HepG2 (cell line): Measurements from ENCODE around the gene KSR1. TPM values are rescaled to one million over a fixed set of nuclear protein-coding genes. Genes with fewer than 3 reads are reported as not detected.

Source experiments
- ASH2L ChIP-seq: fragments of 300-600, 200-600 bp; sonication (generic); IDR thresholded peaks from 2 replicates; pipeline ENCODE4 v1.7.0; 2017; ENCODE audit warnings: low read depth, mild to moderate bottlenecking, moderate library complexity, mixed read lengths, low read length; ENCODE audit not compliant: insufficient read length
- HNRNPLL ChIP-seq: fragments of 200-400 bp; formaldehyde crosslinking; IDR thresholded peaks from 2 replicates; pipeline ENCODE4 v1.6.1; 2017; ENCODE audit warnings: mild to moderate bottlenecking, low read depth, low read length; ENCODE audit not compliant: poor library complexity, severe bottlenecking
- HOXD1 ChIP-seq: sonication (generic); formaldehyde crosslinking; IDR thresholded peaks from 2 replicates; pipeline ENCODE4 v1.5.0; 2020; ENCODE audit warnings: missing genetic modification reagents
- KDM3A ChIP-seq: IDR thresholded peaks from 2 replicates; pipeline ENCODE4 v1.6.1; 2018; ENCODE audit warnings: low read depth, missing compliant biosample characterization
- NR2F1 ChIP-seq, 2 experiments: fragments of 450-650 bp in 1 of 2; formaldehyde crosslinking in 1 of 2; IDR thresholded peaks; 2 replicates each; pipeline versions ENCODE4 v1.5.0 to v1.6.1; 2016 to 2020; ENCODE audit warnings: mild to moderate bottlenecking in 1 of 2, missing compliant biosample characterization in 1 of 2, missing genetic modification reagents in 1 of 2, moderate library complexity in 1 of 2
- POGK ChIP-seq: sonication (generic); formaldehyde crosslinking; conservative IDR thresholded peaks from 2 replicates; pipeline ENCODE4 v1.8.0; 2022; ENCODE audit warnings: mild to moderate bottlenecking, moderate library complexity, missing genetic modification reagents
- RBFOX2 ChIP-seq: fragments of 200-400 bp; formaldehyde crosslinking; IDR thresholded peaks from 2 replicates; pipeline ENCODE4 v1.6.1; 2017; ENCODE audit warnings: low read depth, mild to moderate bottlenecking, low read length
- SIN3A ChIP-seq: IDR thresholded peaks from 2 replicates; pipeline ENCODE4 v1.6.1; 2011; ENCODE audit warnings: low read depth, mild to moderate bottlenecking, control low read depth, low read length, borderline replicate concordance
- SP4 ChIP-seq: sonication (generic); formaldehyde crosslinking; IDR thresholded peaks from 2 replicates; pipeline ENCODE4 v1.8.1; 2023; ENCODE audit warnings: mild to moderate bottlenecking, missing genetic modification reagents
- ZNF121 ChIP-seq: sonication (generic); formaldehyde crosslinking; IDR thresholded peaks from 2 replicates; pipeline ENCODE4 v1.5.0; 2020; ENCODE audit warnings: mild to moderate bottlenecking, missing genetic modification reagents
- ZNF234 ChIP-seq: sonication (generic); formaldehyde crosslinking; conservative IDR thresholded peaks from 2 replicates; pipeline ENCODE4 v1.5.1; 2020; ENCODE audit warnings: mild to moderate bottlenecking, missing genetic modification reagents
- ZNF280B ChIP-seq: sonication (generic); formaldehyde crosslinking; IDR thresholded peaks from 2 replicates; pipeline ENCODE4 v1.5.0; 2020; ENCODE audit warnings: missing genetic modification reagents, mild to moderate bottlenecking, borderline replicate concordance
- ZNF501 ChIP-seq: sonication (generic); formaldehyde crosslinking; IDR thresholded peaks from 2 replicates; pipeline ENCODE4 v1.5.1; 2020; ENCODE audit warnings: mild to moderate bottlenecking, moderate library complexity, missing genetic modification reagents
- ZNF652 ChIP-seq: IDR thresholded peaks from 2 replicates; pipeline ENCODE4 v1.6.1; 2016; ENCODE audit warnings: low read depth, borderline replicate concordance
- ZNF772 ChIP-seq: sonication (generic); formaldehyde crosslinking; IDR thresholded peaks from 2 replicates; pipeline ENCODE4 v1.5.0; 2020; ENCODE audit warnings: mild to moderate bottlenecking, missing genetic modification reagents
- ZSCAN30 ChIP-seq: sonication (generic); formaldehyde crosslinking; IDR thresholded peaks from 2 replicates; pipeline ENCODE4 v1.5.0; 2020; ENCODE audit warnings: mild to moderate bottlenecking, missing genetic modification reagents
- polyA plus RNA-seq, 8 experiments: library from polyadenylated mRNA; depleted of rRNA in 3 of 8; stranded (reverse) in 7 of 8; unstranded in 1 of 8; fragments of >200 nt; fragmentation: Illumina TruSeq in 4 of 8; extraction: Trizol in 4 of 8; gene quantifications; 2 replicates each; pipeline versions ENCODE4 v1.2.1 to v1.2.3, GENCODE V29; 2011 to 2016; ENCODE audit warnings: low read depth in 4 of 8, missing spikeins in 1 of 8, mixed read lengths in 1 of 8; ENCODE audit not compliant: insufficient read depth in 1 of 8
- total RNA-seq, 5 experiments: library from RNA; depleted of rRNA; stranded (reverse); fragments of >200 nt; fragmentation: Illumina TruSeq; extraction: Trizol; gene quantifications; 2 replicates each; pipeline ENCODE4 v1.2.3, GENCODE V29; 2016; ENCODE audit warnings: low read depth in 1 of 5
- TF ChIP-seq, protein P1 (sequence below): IDR thresholded peaks from 2 replicates; pipeline ENCODE4 v1.6.1; 2012; ENCODE audit warnings: inconsistent platforms
- TF ChIP-seq, protein P2 (sequence below): sonication (generic); formaldehyde crosslinking; IDR thresholded peaks from 2 replicates; pipeline ENCODE4 v1.5.0; 2020; ENCODE audit warnings: mild to moderate bottlenecking, missing genetic modification reagents, borderline replicate concordance

KSR1 gene
- total and polyA plus RNA-seq, 2 of the 13 experiments (the other 11 are each of a cell fraction or from before 2014, with no cell fraction given): 10.1 to 16.6 TPM

DNA sequence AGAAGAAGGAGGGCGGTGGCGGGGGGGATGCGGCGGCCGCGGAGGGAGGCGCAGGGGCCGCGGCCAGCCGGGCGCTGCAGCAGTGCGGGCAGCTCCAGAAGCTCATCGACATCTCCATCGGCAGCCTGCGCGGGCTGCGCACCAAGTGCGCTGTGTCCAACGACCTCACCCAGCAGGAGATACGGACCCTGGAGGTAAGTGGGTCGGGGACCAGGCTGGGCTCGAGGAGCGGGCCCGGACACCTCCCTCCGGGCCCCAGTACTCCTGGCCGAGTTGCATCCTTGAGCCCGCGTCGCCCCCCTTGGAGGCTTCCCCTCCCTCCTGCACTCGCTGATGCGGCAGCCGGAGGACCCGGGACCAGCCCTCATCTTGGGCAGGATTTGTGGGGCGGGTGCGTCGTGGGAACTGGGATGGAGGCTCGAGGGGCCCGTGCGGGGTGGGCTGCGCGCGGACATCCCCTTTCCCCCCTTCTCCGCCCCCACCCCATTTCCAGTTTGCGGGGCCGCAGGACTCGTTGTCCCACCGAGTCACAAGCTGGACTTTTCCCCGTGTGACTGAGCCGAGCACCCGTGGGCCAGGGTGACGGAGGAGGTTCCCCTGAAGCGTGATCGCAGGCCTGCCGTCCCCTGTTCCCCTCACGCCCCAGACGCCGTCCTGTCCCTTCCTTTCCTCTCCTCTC is 572 bp downstream of the KSR1 start (continued):
- no peak for TF ChIP-seq ZNF121 (CRISPR knock-in tag)
- no peak for TF ChIP-seq ZNF234
- TF ChIP-seq RBFOX2: peak; percentile 8
- peak; percentile 27 for TF ChIP-seq ASH2L
- peak; percentile 74 for TF ChIP-seq HNRNPLL
- TF ChIP-seq, protein P1, sequence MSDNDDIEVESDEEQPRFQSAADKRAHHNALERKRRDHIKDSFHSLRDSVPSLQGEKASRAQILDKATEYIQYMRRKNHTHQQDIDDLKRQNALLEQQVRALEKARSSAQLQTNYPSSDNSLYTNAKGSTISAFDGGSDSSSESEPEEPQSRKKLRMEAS: no peak
- TF ChIP-seq HOXD1 (CRISPR knock-in tag): no peak
- TF ChIP-seq KDM3A: no peak
- TF ChIP-seq SP4: no peak
- no peak for TF ChIP-seq NR2F1 (CRISPR knock-in tag; IDR thresholded peaks at IDR 0.05)
- TF ChIP-seq ZNF501 (CRISPR knock-in tag): 0 out of 2 replicates have a peak, but pooled peaks have one; percentile 6
- TF ChIP-seq ZSCAN30 (CRISPR knock-in tag): no peak
- no peak; the same call in 1 of the 2 replicates for TF ChIP-seq SIN3A
- TF ChIP-seq ZNF772 (CRISPR knock-in tag): 0 out of 2 replicates have a peak, but pooled peaks have one; percentile 27
- TF ChIP-seq, protein P2, sequence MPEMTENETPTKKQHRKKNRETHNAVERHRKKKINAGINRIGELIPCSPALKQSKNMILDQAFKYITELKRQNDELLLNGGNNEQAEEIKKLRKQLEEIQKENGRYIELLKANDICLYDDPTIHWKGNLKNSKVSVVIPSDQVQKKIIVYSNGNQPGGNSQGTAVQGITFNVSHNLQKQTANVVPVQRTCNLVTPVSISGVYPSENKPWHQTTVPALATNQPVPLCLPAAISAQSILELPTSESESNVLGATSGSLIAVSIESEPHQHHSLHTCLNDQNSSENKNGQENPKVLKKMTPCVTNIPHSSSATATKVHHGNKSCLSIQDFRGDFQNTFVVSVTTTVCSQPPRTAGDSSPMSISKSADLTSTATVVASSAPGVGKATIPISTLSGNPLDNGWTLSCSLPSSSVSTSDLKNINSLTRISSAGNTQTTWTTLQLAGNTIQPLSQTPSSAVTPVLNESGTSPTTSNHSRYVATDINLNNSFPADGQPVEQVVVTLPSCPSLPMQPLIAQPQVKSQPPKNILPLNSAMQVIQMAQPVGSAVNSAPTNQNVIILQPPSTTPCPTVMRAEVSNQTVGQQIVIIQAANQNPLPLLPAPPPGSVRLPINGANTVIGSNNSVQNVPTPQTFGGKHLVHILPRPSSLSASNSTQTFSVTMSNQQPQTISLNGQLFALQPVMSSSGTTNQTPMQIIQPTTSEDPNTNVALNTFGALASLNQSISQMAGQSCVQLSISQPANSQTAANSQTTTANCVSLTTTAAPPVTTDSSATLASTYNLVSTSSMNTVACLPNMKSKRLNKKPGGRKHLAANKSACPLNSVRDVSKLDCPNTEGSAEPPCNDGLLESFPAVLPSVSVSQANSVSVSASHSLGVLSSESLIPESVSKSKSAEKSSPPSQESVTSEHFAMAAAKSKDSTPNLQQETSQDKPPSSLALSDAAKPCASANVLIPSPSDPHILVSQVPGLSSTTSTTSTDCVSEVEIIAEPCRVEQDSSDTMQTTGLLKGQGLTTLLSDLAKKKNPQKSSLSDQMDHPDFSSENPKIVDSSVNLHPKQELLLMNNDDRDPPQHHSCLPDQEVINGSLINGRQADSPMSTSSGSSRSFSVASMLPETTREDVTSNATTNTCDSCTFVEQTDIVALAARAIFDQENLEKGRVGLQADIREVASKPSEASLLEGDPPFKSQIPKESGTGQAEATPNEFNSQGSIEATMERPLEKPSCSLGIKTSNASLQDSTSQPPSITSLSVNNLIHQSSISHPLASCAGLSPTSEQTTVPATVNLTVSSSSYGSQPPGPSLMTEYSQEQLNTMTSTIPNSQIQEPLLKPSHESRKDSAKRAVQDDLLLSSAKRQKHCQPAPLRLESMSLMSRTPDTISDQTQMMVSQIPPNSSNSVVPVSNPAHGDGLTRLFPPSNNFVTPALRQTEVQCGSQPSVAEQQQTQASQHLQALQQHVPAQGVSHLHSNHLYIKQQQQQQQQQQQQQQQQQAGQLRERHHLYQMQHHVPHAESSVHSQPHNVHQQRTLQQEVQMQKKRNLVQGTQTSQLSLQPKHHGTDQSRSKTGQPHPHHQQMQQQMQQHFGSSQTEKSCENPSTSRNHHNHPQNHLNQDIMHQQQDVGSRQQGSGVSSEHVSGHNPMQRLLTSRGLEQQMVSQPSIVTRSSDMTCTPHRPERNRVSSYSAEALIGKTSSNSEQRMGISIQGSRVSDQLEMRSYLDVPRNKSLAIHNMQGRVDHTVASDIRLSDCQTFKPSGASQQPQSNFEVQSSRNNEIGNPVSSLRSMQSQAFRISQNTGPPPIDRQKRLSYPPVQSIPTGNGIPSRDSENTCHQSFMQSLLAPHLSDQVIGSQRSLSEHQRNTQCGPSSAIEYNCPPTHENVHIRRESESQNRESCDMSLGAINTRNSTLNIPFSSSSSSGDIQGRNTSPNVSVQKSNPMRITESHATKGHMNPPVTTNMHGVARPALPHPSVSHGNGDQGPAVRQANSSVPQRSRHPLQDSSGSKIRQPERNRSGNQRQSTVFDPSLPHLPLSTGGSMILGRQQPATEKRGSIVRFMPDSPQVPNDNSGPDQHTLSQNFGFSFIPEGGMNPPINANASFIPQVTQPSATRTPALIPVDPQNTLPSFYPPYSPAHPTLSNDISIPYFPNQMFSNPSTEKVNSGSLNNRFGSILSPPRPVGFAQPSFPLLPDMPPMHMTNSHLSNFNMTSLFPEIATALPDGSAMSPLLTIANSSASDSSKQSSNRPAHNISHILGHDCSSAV: no peak
- no peak for TF ChIP-seq ZNF652
- TF ChIP-seq POGK (CRISPR knock-in tag): 0 out of 2 replicates have a peak, but pooled peaks have one; percentile 9
- TF ChIP-seq ZNF280B (CRISPR knock-in tag): no peak
